ENCODE measurements around the gene PRIM2.
"Not testable (repeated sequence)": the region's sequence is repeated elsewhere in the genome, so short reads cannot be mapped to it uniquely, and the experiment has no call there.

PRIM2 gene

DNA sequence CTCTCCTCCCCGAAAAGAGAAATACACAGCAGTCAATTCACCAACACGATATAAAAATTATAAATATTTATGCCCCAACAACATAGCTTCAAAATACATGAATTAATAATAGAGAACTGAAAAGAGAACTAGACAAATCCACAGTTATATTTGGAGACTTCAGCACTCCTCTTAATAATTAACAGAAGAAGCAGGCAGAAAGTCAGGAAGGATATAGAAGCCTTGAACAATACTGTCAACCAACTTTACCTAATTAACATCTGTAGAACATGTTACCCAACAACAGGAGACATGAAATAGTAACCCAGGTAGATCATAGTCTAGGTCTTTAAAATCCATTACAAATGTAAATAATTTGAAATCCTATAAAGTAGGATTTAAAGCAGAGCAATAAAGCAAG lies 293.2 kb downstream of the PRIM2 start:
- DNase-seq (ENCODE audit: low read depth in 2 of 2), result not testable (repeated sequence)

DNA sequence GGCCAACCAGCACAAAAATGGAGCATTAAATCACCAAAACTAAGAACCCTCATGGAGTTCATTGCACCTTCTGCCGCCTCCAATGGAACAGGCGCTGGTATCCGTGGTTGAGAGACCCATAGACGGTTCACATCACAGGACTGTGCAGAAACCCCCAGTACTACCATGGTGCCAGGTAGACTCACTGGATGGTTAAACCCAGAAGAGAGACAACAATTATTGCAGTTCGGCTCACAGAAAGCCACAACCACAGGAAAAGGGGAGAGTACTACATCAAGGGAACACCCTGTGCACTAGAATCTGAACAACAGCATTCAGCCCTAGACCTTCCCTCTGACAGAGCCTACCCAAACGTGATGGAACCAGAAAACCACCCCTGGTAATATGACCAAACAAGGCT lies 301.5 kb downstream of the PRIM2 start:
- not testable (repeated sequence) for DNase-seq (ENCODE audit: low read depth in 2 of 2)

DNA sequence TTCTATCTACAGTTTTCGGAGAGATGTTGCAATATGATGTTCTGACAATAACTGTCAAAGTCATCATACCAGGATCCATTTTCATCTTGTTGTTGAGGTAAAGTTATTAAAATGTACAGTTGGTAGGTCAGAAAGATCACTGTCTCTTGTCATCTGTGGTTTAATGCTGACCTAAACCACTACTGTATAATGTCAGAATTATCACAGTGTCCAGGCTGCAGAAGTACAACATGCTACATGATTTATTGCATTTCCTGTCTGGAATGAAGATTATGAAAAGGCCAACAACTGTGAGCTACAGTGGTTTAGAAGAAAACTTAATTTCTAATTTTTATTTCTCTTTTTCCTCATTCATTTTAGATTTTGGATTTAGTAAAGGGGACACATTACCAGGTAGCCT lies 314.3 kb downstream of the PRIM2 start:
- DNase-seq (ENCODE audit: low read depth in 2 of 2), result not testable (repeated sequence)

DNA sequence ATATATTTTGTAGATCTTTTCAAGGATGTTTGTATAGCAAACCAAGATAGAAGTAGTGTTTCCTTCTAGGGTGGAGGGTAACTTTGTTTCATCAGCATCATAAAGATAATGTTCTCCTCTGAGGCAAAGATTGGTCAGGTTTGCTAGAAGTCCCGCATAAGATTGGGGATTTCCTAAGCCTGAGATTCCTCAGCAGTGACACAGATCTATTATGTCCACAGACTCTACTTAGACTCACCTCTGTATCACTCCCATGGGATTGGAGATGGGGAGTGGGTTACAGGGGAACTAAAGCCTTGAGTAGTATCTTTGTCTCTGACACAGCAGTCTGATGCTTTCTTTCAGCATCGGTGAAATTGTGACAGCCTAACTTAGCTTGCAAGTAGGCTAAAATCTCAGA lies 341.1 kb downstream of the PRIM2 start:
- DNase-seq (ENCODE audit: low read depth in 2 of 2), result not testable (repeated sequence)

DNA sequence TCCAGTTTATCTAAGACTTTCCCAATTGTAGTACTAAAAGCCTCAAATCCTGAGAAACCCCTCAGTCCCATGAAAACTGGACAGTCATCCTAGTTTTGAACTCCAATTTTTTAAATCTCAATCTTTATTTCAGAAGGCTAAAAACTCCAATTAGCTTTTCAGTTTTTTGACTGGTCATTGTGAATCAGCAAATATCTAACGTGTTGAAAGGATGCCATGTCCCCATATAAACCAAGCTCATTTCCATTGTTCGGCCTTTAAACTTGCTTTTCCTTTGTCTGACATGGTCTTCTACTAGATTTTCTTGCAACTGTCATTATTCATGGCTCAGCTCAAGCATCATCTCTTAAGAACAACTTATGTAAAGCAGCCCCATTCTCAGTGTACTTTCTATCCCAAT lies 342.4 kb downstream of the PRIM2 start:
- not testable (repeated sequence) for DNase-seq (ENCODE audit: low read depth in 2 of 2)

DNA sequence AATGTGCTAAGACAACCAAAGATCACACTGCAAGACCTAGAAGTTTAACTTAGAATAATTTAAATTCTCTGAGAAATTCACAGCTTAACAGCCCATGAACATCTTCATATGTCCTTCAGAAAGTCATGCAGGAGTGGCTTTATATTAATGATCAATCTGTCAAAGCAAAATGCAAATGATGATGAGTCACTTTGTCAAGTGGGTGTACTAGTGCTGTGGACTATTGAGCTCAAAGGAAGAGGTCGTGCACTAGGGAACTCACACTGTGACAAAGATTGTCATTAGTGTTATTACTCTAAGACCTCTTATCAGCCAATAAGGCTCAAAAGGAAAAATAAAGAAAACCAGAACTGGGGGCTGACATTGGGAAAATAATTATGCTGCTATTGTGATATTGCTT lies 343.5 kb downstream of the PRIM2 start:
- DNase-seq (ENCODE audit: low read depth in 2 of 2), result not testable (repeated sequence)

DNA sequence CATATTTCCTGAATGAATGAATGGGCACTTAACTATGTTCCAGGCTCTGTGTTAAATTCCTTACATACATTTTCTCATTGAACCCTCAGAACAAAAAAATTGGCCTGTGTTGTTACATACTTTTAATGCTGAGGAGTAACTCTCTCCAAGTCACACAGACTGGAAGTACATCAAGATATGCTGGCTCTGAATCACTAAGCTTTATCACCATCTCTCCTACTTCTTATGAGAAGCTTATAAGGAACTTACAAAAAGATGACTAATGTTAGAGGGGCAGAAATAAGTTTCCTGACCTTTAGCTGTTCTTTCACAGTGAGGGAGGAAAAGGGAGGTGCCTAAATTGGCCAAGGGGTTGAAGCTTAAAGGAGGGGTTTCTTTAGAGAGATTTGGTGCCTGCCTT lies 350.7 kb downstream of the PRIM2 start:
- DNase-seq (ENCODE audit: low read depth in 2 of 2), result not testable (repeated sequence)

DNA sequence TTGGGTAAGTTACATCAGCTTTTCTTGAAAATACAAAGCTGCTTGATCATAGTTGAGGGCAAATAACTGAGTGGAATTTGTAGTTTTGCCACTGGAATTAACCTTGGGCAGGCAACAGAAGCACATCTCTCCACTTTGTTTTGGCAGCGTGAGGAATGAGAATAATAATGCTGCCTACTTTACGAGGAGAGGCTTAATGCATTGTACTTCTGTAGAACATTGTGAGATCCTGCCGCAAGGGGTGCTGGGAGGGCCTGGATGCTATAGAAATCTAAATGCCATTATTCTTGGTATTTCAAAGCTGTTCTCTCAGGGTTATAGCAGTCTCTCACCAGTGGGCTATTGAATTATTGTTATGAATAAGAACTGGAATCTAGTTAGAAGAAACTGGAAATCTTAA lies 353.8 kb downstream of the PRIM2 start:
- DNase-seq (ENCODE audit: low read depth in 2 of 2), result not testable (repeated sequence)

DNA sequence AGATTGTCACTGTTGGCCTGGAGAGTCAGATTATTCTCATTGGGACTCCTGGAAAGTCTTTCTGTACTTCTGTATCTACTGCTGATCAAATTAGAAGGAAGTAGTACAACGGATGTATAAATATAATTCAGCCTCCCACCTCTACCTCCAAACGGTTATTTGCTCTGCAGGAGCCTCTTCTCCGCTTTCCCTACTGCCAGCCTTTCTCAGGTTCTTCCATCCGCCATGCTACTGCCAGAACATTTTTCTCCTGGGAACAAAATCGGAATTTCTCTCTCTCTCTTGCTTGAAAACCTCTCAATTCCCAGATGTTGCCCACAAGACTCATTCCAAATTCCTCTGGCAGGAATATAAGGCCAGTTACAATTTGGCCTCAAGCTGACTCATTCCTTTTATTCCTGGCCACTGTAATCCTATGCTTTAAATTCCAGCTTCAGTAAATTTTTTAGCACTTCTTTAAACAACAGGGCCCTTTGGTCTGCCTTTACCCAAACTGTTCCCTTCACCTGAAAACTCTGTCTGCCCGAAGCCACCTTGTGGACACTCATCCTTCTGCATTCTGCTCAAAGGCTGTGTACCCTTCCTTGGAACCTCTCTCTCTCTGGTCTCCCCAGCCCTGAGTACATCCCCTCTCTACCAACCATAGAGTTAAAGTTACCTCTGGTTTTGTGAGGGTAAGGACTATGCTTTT lies 354.7 kb downstream of the PRIM2 start:
- DNase-seq (ENCODE audit: low read depth in 2 of 2), result not testable (repeated sequence)

DNA sequence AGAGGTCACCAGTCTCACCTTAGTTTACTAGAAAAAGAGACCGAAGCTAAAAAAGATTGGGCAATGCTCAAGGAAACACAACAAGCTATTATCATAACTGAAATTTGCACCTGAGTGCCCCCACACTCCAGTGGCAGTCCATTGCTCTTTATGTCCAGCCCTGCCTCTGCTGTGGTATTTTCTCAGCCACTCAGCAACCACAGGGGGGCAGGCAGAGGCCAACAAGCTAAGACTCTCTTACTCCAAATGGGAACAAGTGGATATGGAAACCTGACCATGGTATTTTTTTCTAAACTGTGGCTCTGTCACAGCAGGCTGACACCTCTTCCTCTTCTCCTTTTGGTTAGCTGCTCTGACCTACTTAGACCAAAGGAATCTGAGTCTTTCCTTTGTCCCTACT lies 355.9 kb downstream of the PRIM2 start:
- not testable (repeated sequence) for DNase-seq (ENCODE audit: low read depth in 2 of 2)

DNA sequence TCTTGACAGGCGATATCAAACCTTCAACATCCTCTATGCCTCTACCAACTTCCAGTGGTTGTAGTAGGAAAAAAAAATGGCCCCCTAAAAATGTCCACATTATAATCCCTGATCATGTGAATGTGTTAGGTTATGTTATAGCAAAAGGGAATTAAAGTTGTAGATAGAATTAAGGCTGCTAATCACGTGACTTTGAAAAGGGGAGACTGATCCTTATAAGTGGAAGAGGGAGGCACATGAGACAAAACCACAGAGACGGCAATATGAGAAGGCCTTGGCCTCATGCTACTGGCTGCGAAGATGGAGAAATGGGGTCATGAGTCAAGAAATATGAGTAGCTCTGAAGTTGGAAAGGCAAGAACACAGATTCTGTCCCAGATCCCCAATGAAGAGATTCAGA lies 358.0 kb downstream of the PRIM2 start:
- DNase-seq (ENCODE audit: low read depth in 2 of 2), result not testable (repeated sequence)

DNA sequence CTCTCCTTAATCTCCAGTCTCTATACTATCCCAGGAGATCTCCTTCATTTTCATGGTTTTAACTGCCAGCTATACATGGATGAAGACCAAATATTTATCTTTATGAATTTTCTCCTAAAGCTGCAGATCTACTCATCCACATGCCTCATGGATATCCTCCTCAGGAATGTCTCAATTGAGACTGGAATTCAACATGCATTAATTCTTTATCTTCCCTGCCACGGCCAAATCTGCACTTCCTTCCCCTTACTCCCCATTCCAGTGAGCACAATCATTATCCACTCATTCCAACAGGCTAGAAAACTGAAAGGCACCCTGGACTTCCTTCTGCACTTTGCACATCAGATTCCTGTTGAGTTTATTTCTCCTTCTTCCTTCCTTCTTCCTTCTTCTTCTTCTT lies 379.0 kb downstream of the PRIM2 start:
- not testable (repeated sequence) for DNase-seq (ENCODE audit: low read depth in 2 of 2)
